ENCODE measurements around the gene SUV39H2. TPM values are rescaled to one million over a fixed set of nuclear protein-coding genes. Genes with fewer than 3 reads are reported as not detected.
"Not testable (repeated sequence)": the region's sequence is repeated elsewhere in the genome, so short reads cannot be mapped to it uniquely, and the experiment has no call there.

Gene SUV39H2
- total RNA-seq, 2 experiments from 2014 or later, result 35.8 to 38.2 TPM

DNA sequence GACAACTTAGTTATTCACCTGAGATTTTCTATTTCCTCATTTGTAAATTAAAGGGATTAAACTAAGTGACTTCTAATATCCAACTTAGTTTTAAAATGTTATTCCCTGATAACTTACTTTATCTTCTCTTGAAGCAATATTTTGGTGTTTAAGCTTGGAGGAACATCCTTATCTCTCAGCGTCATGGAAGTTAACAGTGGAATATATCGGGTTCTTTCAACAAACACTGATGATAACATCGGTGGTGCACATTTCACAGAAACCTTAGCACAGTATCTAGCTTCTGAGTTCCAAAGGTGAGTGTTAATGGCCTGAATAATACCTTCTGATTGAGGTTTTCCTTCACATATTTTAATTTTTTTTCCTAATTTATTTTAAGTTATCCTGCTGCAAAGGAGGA is 26.4 kb upstream of the SUV39H2 start:
- H3K9me3 Mint-ChIP-seq, result no peaks in the 10 kb centered on the region
- H3K36me3 Mint-ChIP-seq (ENCODE audit: low read depth), result peaks cover 12% of the 10 kb centered on the region
- intact Hi-C loops (cut with micrococcal nuclease), result no loop called here
- peaks cover 1% of the 10 kb centered on the region for H3K4me1 Mint-ChIP-seq (ENCODE audit: low read depth)
- CTCF ChIA-PET, result no interaction called here
- H3K27ac Mint-ChIP-seq, result no peak overlapping the region
- no peak for DNase-seq
- H3K27me3 Mint-ChIP-seq (ENCODE audit: low read depth), result no peaks in the 10 kb centered on the region
- H3K4me3 Mint-ChIP-seq, result no peak overlapping the region

DNA sequence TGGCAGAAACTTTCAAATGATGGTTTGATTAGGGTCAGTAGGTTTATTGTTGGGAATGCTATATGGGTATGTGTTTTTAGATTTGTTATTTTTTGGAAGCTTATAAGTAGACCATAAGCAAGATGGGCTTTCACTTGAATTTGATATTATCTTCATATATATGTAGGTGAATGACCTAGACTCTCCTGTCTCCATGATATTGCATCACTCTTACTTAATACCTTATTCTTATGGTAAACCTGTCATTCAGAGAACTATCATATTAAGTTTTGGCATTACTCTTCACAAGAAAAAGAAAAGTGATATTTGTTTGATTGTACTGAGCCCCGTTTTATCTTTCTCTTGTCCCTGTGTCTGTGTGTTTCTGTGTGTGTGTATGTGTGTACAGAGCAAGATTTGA is 23.2 kb upstream of the SUV39H2 start:
- no peak for DNase-seq
- Mint-ChIP-seq H3K4me1 (ENCODE audit: low read depth) (no peaks in the 10 kb centered on the region), H3K36me3 (ENCODE audit: low read depth) (peaks cover 17% of the 10 kb centered on the region), H3K4me3 (no peak overlapping the region), H3K9me3 (no peaks in the 10 kb centered on the region), H3K27ac (no peak overlapping the region), H3K27me3 (ENCODE audit: low read depth) (no peaks in the 10 kb centered on the region)
- CTCF ChIA-PET, result no interaction called here
- intact Hi-C loops (cut with micrococcal nuclease), result no loop called here

DNA sequence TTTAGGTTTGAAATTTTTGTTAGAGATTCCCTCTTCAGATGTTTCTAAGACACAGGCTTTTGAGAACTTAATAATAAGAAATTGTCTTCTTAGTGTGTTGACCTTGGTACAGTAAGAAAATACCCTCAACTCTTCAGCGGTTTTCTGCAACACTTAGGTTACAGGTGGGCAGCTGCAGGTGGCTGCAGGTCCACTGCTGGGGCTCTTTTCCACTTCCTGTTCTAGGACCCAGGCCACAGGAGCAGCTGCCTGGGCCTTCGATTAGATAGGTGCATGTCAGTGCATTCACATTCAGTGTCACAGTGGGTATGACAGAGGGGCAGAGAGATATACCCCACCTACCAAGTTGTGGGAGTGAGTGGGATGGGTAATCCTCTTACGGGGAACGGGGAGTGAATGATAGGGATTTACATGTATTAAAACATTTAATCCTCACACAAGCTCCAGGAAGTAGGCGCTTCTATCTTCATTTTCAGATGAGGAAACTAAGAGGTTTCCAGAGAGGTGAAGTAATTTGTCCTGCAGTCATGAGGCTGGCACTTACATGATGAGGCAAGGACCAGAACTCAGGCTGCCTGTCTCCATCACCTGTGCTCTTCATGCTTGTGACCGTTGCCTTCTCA is 20.2 kb upstream of the SUV39H2 start:
- no peak overlapping the region for H3K4me3 Mint-ChIP-seq
- H3K27me3 Mint-ChIP-seq (ENCODE audit: low read depth), result no peaks in the 10 kb centered on the region
- DNase-seq, result no peak
- no peak overlapping the region for H3K27ac Mint-ChIP-seq
- peaks cover 28% of the 10 kb centered on the region for H3K36me3 Mint-ChIP-seq (ENCODE audit: low read depth)
- intact Hi-C loops (cut with micrococcal nuclease), result no loop called here
- no peaks in the 10 kb centered on the region for H3K9me3 Mint-ChIP-seq
- CTCF ChIA-PET, result no interaction called here
- no peaks in the 10 kb centered on the region for H3K4me1 Mint-ChIP-seq (ENCODE audit: low read depth)

DNA sequence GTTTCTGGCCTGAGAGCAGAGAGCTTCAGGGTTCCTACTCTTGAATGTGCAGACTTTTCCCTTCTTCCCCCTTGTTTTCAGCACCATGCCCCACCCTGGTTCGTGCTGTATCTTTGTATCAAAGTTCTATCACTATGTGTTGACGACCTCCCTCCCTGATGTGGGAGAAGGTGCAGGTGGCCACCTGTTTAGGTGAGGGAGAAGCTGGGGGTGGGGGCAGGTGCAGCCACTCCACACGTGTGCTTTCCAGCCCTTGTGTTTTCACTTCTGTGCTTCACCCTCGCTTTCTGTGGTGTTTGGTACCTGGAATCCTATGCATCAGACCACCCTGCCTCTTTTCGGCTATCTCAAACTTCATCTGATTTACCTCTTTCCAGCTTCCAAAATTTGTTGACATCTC is 19.6 kb upstream of the SUV39H2 start:
- CTCF ChIA-PET, result no interaction called here
- intact Hi-C loops (cut with micrococcal nuclease), result no loop called here
- Mint-ChIP-seq H3K27ac (no peak overlapping the region), H3K27me3 (ENCODE audit: low read depth) (no peaks in the 10 kb centered on the region), H3K4me1 (ENCODE audit: low read depth) (no peaks in the 10 kb centered on the region), H3K4me3 (no peak overlapping the region), H3K36me3 (ENCODE audit: low read depth) (peaks cover 29% of the 10 kb centered on the region), H3K9me3 (no peaks in the 10 kb centered on the region)
- no peak for DNase-seq

DNA sequence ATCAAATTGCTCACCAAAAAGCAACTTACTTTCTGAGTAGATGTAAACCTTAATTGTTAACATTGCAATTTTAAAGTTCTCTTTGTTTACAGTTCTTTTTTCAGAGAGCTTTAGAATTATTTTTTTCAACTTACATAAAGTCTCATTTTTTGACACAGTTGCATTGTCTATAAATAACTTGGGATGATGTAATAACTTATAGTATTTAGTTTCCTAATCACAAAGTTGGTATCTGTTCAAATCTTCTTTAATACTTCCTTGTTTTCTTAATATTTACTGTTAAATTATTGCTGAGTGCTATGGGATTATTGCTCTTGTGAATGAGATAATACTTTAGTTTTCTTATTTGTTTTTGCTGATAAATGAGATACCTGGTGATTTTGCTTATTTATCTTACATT is 18.9 kb upstream of the SUV39H2 start:
- intact Hi-C loops (cut with micrococcal nuclease), result no loop called here
- no peaks in the 10 kb centered on the region for H3K9me3 Mint-ChIP-seq
- peaks cover 33% of the 10 kb centered on the region for H3K36me3 Mint-ChIP-seq (ENCODE audit: low read depth)
- CTCF ChIA-PET, result no interaction called here
- no peak overlapping the region for H3K27ac Mint-ChIP-seq
- no peaks in the 10 kb centered on the region for H3K4me1 Mint-ChIP-seq (ENCODE audit: low read depth)
- H3K27me3 Mint-ChIP-seq (ENCODE audit: low read depth), result no peaks in the 10 kb centered on the region
- no peak for DNase-seq
- no peak overlapping the region for H3K4me3 Mint-ChIP-seq

DNA sequence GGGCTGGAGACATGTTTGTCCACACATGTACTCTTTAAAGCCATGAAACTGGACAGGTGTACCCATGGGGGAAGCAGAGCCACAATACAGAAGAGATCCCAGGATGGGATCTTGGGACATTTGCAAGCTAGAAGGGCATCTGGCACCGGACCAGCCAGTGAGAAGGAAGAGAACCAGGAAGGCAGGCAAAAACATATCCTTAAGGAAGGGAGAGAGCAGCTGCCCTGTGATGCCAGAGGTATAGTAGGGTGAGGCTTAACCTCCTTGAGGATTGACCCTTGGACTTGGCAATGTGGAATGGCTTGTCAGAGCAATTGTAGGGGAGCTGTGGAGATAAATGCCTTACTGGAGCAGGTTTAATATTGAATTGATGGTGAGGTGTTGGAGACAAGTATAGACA is 17.9 kb upstream of the SUV39H2 start:
- no peak for DNase-seq
- Mint-ChIP-seq H3K4me3 (no peak overlapping the region), H3K27ac (no peak overlapping the region)

DNA sequence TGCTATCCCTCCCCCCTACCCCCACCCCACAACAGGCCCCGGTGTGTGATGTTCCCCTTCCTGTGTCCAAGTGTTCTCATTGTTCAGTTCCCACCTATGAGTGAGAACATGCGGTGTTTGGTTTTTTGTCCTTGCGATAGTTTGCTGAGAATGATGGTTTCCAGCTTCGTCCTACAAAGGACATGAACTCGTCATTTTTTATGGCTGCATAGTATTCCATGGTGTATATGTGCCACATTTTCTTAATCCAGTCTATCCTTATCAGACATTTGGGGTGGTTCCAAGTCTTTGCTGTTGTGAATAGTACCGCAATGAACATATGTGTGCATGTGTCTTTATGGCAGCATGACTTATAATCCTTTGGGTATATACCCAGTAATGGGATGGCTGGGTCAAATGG is 14.2 kb upstream of the SUV39H2 start:
- H3K4me1 Mint-ChIP-seq (ENCODE audit: low read depth); H3K9me3 Mint-ChIP-seq; DNase-seq; intact Hi-C loops (cut with micrococcal nuclease); H3K4me3 Mint-ChIP-seq; H3K27ac Mint-ChIP-seq; H3K27me3 Mint-ChIP-seq (ENCODE audit: low read depth); CTCF ChIA-PET: not testable (repeated sequence)
- H3K36me3 Mint-ChIP-seq (ENCODE audit: low read depth), result peaks cover 37% of the 10 kb centered on the region

More for the DNA sequence above, 17.9 kb upstream of the SUV39H2 start:
- no peaks in the 10 kb centered on the region for H3K27me3 Mint-ChIP-seq (ENCODE audit: low read depth)
- no peaks in the 10 kb centered on the region for H3K4me1 Mint-ChIP-seq (ENCODE audit: low read depth)
- H3K9me3 Mint-ChIP-seq, result no peaks in the 10 kb centered on the region
- peaks cover 36% of the 10 kb centered on the region for H3K36me3 Mint-ChIP-seq (ENCODE audit: low read depth)
- CTCF ChIA-PET, result no interaction called here
- intact Hi-C loops (cut with micrococcal nuclease), result no loop called here

DNA sequence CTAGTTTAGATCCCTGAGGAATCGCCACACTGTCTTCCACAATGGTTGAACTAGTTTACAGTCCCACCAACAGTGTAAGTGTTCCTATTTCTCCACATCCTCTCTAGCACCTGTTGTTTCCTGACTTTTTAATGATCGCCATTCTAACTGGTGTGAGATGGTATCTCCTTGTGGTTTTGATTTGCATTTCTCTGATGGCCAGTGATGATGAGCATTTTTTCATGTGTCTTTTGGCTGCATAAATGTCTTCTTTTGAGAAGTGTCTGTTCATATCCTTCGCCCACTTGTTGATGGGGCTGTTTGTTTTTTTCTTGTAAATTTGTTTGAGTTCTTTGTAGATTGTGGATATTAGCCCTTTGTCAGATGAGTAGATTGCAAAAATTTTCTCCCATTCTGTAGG is 13.8 kb upstream of the SUV39H2 start:
- H3K4me1 Mint-ChIP-seq (ENCODE audit: low read depth); H3K27me3 Mint-ChIP-seq (ENCODE audit: low read depth); H3K4me3 Mint-ChIP-seq; H3K27ac Mint-ChIP-seq; intact Hi-C loops (cut with micrococcal nuclease); DNase-seq; H3K9me3 Mint-ChIP-seq; CTCF ChIA-PET: not testable (repeated sequence)
- peaks cover 39% of the 10 kb centered on the region for H3K36me3 Mint-ChIP-seq (ENCODE audit: low read depth)

DNA sequence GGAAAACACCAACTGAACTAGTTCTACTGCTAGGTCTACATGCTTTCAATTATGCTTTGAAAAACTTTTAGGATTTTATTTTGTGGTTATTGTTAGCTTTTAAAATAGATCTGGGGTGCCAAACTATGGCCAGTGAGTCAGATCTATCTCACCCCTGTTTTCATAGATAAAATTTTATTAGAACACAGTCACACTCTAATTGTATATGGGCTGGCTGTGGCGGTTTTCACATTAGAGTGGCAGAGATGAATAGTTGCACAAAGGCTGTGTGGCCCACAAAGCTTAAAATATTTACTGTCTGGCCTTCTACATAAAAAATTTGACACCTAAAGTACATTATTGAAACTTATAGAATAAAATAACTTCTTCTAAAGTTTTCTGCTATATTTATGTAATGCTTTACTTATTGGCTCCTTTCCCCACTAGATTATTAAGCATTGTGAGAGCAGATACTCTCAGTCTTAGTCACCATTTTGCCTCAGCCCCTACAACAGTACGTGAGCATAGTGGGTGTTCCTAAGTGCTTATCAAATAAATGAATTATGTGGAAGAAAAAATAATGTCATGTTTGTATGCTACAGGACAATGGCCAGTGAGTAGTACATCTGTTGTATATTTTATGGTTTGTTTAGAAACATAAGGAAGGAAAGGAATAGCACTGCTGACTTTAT is 5.4 kb upstream of the SUV39H2 start:
- Mint-ChIP-seq H3K4me3 (no peak overlapping the region), H3K4me1 (ENCODE audit: low read depth) (peaks cover 13% of the 10 kb centered on the region), H3K27me3 (ENCODE audit: low read depth) (no peaks in the 10 kb centered on the region), H3K9me3 (no peaks in the 10 kb centered on the region), H3K27ac (no peak overlapping the region), H3K36me3 (ENCODE audit: low read depth) (peaks cover 2% of the 10 kb centered on the region)
- CTCF ChIA-PET, result no interaction called here
- DNase-seq, result no peak
- intact Hi-C loops (cut with micrococcal nuclease), result no loop called here

DNA sequence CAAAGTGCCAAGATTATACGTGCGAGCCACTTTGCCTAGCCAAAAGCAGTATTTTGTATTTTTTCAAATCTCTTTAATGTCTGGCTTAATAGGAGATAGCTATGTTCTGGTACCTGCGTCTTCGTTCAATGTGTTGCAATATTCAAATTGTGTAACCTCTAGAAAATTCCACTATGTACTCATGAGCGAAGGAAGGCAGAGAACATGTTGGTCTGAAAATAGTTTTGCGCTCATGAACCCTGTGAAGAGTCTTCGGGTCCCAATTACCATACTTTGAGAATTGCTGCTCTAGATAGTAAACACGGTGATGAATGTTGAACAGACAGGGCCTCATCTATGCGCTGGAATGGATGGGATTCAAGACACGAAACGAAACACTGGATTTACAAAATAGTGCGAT is 2.7 kb upstream of the SUV39H2 start:
- Mint-ChIP-seq H3K27me3 (ENCODE audit: low read depth) (no peaks in the 10 kb centered on the region), H3K4me3 (no peak overlapping the region), H3K36me3 (ENCODE audit: low read depth) (peaks cover 4% of the 10 kb centered on the region), H3K4me1 (ENCODE audit: low read depth) (peaks cover 23% of the 10 kb centered on the region), H3K9me3 (no peaks in the 10 kb centered on the region), H3K27ac (no peak overlapping the region)
- intact Hi-C loops (cut with micrococcal nuclease), result loop anchor here (5.0 kb wide), 2 partner anchors 494 to 1529 kb away; partner anchors contain the start of gene SEPHS1
- DNase-seq, result no peak
- CTCF ChIA-PET, result no interaction called here

DNA sequence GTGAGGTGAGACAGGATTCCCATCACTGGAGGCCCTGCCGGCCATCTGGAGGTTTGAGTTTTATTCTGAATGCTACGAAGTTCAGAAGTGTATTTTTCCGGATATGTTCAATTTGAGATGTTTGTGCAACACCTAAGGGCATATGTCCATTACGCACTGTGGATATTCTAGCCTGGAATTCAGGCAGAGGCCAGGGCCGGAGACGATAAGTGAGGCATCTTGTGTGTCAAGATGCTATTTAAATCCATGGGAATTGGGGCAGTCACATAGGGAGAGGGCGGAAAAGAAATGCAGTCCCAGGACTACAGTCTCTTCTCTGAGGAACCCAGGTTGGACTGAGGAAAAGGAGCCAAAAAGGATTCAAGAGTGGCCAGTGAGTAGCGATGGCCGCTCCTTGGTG is 1.9 kb upstream of the SUV39H2 start:
- no peak for DNase-seq
- no peaks in the 10 kb centered on the region for H3K9me3 Mint-ChIP-seq
- CTCF ChIA-PET, result interaction anchor here (0.5 kb wide), 1 partner anchor 32 kb away, joined by 3 read pairs; no protein-coding TSS in a partner anchor
- H3K4me1 Mint-ChIP-seq (ENCODE audit: low read depth), result peaks cover 25% of the 10 kb centered on the region
- peak overlapping the region; percentile 45 for H3K4me3 Mint-ChIP-seq
- H3K27me3 Mint-ChIP-seq (ENCODE audit: low read depth), result no peaks in the 10 kb centered on the region
- H3K27ac Mint-ChIP-seq, result no peak overlapping the region
- H3K36me3 Mint-ChIP-seq (ENCODE audit: low read depth), result peaks cover 5% of the 10 kb centered on the region
- intact Hi-C loops (cut with micrococcal nuclease), result loop anchor here (5.0 kb wide), 2 partner anchors 494 to 1529 kb away; partner anchors contain the start of gene SEPHS1

DNA sequence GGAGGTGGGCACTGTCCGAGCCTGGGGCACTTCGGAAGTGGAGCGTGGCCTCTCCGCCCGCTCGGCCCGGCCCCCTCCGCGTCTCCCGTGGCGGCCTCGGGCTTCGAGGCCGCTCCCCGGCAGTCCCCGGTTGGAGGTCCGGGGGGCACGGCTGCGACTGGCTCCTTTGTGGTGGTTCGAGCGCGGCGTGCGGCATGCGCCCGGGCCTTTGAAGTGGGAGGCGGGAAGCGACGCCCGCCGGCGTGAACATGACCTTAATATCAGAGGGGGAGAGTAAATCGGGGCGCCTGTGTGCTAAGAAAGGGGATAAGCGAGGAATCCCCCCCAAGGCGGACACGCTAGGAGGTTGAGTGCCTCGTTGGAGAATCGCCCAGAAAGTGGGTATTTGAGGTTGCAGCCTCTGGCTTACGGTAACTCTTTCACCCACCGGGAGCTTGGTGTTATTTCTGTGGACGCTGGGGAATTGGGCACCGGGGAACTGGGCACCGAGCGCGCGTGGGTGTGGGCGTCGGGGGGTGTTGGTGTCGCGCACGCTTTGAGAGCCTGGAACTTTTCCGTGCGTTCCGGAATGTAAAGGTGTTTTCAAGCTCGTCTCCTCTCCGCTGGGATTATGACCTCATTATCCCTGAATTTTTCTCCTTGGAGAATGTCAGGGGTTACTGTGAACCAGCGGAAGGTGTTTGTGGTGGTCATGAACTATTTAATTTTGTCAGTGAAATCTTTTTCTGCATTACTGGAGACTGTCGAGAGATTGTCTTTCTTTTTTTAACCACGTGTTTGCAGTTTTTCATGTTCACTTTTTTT is 660 bp downstream of the SUV39H2 start:
- no peaks in the 10 kb centered on the region for H3K27me3 Mint-ChIP-seq (ENCODE audit: low read depth)
- peaks cover 21% of the 10 kb centered on the region for H3K36me3 Mint-ChIP-seq (ENCODE audit: low read depth)
- intact Hi-C loops (cut with micrococcal nuclease), result loop anchor here (2.0 to 5.0 kb wide), 5 partner anchors 217 to 1532 kb away; partner anchors contain the start of genes RPP38 and SEPHS1
- H3K4me3 Mint-ChIP-seq, result peak overlapping the region; percentile 90
- peak; percentile 44 for DNase-seq
- peaks cover 28% of the 10 kb centered on the region for H3K4me1 Mint-ChIP-seq (ENCODE audit: low read depth)
- H3K27ac Mint-ChIP-seq, result peak overlapping the region; percentile 81
- CTCF ChIA-PET, result interaction anchor here (0.7 to 1.9 kb wide), 4 partner anchors 24 to 151 kb away, joined by 3 to 8 read pairs (median 5); no protein-coding TSS in a partner anchor
- H3K9me3 Mint-ChIP-seq, result no peaks in the 10 kb centered on the region

All from activated naive CD4-positive, alpha-beta T cell treated with anti-CD3 and anti-CD28 coated beads for 36 hours (primary cell).